A172 (cell line): ENCODE measurements around the gene TMEM229A. TPM values are rescaled to one million over a fixed set of nuclear protein-coding genes. Genes with fewer than 3 reads are reported as not detected.
"Not testable (repeated sequence)": the region's sequence is repeated elsewhere in the genome, so short reads cannot be mapped to it uniquely, and the experiment has no call there.

Experiments
- DNase-seq: peaks from one replicate; pipeline ENCODE4 v3.0.0-alpha.2; 2015; ENCODE audit warnings: low spot score
- total RNA-seq: library from RNA; depleted of rRNA; stranded (reverse); fragments of >200 nt; shearing (Covaris generic); gene quantifications from 2 replicates; pipeline ENCODE4 v1.2.3, GENCODE V29; 2014

Gene TMEM229A
- total RNA-seq, 1 experiment from 2014 or later: not detected

DNA sequence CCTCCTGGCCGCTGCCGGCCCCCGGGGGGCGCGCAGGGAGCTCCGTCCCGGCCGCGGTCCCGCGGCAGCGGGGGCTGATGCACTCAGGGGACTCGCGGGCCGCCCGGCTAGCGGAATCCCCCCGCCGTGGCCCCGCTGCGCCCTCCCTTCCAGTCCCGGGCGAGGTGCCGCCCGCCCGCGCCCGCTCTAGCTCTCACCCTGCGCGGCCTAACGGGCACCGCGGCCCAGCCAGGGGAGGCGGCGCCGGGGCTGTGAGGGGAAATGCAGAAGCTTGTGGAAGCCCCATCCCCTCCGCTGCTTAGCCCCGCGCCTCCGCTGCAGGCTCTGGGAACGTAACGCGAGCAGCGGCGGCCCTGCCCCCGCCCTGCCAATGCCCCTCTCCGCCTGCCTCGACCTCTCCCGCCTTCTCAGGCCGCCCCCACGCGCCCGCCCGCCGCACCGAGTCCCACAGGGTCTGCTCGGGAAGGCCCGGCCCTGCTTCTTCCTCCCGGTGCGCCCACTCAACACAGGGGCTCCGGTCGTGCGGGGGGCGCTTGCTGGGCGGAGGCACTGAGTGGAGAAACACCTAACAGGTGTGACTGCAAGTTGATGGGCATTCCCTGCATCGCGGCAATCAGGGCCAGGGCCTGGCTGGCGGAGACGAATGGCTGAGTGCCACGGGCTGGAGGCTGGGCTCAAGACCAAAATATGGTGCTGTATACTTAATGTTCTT is 384 bp upstream of the TMEM229A start:
- no peak for DNase-seq

DNA sequence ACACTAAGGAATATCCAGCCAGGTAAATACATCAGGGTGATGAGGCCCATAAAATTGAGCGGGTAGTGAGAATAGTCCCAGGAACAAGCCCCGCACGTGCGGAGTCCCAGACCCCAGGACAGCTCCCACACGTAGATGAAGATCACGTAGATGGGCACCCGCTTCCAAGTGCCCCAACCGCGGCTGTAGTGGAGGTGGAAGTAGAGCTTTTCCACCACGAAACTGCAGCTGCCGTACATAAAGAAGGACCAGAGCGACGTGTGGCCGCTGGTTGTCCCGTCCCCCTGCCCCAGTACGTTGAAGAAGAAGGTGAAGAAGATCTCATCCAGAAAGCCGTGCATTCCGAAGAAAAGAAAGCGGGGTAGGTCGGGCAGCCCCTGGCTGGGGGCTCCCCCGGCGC is 948 bp downstream of the TMEM229A start:
- no peak for DNase-seq

DNA sequence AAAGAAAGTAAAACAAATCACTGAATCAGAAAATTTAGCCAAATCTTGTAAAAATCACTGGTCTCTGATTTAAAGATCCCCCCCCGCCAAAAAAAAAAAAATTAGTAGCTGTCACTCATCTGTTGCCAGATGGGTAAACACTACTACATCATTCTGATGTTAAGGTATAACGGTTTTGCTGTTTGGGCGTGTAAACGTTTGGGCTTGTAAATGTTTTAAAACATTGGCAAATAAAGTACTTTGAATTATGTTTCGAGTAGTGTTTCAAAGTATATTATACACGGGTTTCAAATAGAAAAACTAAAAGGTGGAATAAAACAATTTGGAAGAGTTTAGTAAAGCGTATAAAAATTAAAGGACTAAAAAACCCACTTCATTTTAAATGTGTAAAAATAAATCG is 1.5 kb downstream of the TMEM229A start:
- no peak for DNase-seq

DNA sequence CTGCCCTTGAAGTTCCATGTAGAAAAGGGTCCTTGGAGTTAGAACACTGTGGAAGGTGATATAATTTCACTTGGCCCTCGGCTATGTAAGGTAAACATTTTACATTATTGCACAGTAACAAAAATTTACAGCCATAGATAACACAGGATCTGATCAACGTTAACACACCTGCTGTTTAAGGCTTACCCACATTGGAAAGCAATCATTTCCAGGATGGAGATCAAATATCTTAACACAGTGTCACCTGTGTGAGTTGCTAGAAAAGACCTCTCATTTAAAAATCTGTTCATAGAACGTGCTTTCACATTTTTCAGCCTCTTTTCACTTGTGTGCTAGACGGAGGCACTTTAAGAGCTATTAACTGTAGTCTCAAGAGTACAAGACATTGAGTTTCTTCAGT is 1.9 kb downstream of the TMEM229A start:
- no peak for DNase-seq

DNA sequence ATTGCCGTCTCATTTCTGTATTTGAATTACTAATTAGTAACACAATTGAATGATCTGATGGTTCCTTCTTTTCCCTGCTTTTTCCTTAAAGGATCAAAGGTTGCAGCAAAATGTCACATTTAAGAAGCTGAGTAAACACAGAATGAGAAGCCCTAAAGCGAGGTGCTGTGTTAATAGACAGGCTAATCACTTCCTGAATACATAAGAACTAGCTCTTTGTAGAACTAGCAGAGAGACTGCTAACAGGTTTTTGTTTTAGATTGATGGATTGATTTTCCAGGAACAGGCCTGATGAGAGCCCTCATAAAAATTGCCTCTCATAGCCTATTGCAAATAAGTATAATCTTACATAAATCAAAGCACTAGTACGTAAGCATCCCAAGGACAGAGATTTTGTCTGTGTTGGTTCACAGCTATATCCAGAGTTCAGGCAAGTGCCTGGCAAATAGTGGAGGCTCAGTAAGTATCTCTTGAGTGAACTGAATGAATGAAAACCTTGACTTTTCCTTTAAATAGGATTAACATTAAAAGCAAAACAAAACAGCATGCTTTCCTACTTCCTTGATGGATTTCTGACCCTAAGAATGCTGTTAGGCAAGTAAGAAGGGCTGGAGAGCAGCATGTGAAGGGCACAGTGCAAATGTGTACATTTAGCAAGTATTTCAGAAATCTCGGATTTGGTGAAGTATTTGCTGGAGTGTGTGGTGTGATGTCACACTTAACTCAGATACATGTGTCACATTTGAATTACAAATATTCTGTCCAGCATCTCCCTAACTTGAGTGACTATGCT is 3.3 kb downstream of the TMEM229A start:
- no peak for DNase-seq

DNA sequence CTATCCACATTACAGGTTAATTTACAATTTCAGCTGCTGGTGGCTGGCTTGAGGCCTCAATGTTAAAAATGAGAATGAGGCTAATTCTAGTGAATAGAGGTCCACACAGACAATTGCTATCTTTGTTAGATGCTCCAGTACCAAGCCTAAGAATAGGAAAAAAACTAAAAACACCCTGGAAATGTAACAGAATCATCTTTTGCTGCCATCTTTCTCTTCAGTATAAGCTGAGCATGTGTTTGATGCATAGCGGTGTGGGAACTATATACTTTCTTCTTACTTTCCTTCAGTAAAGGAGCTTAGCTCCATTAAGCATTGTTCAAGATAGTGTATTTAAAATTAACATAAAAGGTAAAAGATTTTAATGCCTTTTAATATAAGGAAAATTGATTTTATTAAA is 5.6 kb downstream of the TMEM229A start:
- DNase-seq: no peak

DNA sequence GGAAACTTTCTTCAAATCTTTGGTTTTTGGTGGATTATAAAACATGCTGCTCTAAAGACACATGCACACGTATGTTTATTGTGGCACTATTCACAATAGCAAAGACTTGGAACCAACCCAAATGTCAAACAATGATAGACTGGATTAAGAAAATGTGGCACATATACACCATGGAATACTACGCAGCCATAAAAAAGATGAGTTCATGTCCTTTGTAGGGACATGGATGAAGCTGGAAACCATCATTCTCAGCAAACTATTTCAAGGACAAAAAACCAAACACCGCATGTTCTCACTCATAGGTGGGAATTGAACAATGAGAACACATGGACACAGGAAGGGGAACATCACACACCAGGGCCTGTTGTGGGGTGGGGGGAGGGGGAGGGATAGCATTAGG is 8.5 kb downstream of the TMEM229A start:
- not testable (repeated sequence) for DNase-seq

DNA sequence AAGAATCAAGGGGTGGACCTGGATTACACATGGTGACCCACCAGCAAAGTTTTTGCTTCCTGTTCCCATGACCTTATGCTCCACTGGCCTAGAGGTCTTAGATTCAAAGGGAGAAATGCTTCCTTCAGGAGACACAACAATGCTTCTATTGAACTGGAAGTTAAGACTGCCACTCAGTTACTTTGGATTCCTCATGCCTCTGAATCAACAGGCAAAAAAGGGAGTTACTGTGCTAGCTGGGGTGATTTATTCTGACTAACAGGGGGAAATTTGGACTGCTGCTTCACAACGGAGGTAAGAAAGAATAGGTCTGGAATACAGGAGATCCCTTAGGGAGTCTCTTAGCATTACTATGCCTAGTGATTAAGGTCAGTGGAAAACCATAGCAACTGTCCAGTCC is 10.3 kb downstream of the TMEM229A start:
- DNase-seq: no peak

DNA sequence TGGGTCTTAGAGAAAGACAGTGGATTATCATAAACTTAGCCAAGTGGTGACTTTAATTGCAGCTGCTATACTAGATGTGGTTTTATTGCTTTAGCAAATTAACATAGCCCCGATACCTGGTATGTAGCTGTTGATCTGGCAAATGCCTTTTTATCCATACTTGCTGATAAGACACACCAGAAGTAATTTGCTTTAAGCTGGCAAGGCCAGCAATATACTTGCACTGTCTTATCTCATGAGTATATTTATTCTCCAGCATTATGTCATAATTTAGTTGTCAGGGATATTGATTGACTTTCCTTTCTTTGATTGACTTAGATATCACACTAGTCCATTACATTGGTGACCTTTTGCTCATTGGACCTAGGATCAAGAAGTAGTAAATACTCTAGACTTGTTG is 12.8 kb downstream of the TMEM229A start:
- DNase-seq: no peak

DNA sequence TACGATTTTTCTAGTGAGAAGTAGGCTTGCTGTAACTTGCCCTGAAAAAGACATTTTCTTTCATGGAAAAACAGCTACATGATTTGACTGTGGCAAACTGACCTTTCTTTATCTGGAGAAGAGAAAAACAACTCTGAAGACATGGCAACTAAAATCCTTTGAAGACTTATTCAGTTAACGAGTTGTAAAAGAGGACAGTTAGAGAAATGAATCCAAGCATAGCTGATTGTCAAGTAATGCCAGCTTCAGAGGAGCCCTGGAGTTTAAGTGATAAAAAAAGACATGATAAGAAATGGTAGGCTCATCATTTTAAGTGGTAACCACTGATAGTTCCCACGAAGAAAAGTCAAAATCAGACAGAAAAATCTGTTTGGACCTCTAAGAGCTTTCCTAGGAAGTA is 19.6 kb downstream of the TMEM229A start:
- DNase-seq: no peak

DNA sequence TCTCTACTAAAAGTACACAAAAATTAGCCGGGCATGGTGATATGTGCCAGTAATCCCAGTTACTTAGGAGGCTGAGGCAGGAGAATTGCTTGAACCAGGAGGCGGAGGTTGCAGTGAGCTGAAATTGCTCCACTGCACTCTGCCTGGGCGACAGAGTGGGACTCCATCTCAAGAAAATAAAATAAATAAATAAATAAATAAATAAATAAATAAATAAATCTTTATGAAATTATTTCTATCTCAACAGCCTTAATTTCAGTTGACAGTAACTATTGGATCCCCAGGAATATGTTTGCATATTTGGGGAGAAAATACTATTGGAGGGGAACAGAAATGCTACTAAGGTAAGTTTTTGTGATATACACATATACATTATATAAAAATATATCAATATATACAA is 20.0 kb downstream of the TMEM229A start:
- no peak for DNase-seq

DNA sequence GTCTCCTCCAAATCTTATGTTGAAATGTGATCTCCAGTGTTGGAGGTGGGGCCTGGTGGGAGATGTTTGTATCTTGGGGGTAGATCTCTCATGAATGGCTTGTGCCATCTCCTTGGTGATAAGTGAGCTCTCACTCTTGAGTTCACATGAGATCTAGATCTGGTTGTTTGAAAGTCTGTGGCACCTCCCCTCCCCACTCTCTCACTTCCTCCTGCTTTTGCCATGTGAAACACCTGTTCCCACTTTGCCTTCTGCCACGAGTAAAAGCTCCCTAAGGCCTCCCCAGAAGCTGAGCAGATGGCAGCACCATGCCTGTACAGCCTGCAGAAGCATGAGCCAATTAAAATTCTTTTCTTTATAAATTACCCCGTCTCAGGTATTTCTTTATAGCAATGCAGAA is 23.5 kb downstream of the TMEM229A start:
- DNase-seq: no peak

DNA sequence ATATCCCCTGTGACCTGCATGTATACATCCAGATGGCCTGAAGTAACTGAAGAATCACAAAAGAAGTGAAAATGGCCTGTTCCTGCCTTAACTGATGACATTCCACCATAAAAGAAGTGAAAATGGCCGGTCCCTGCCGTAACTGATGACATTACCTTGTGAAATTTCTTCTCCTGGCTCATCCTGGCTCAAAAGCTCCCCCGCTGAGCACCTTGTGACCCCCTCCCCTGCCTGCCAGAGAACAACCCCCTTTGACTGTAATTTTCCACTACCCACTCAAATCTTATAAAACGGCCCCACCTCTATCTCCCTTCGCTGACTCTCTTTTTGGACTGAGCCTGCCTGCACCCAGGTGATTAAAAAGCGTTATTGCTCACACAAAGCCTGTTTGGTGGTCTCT is 24.6 kb downstream of the TMEM229A start:
- not testable (repeated sequence) for DNase-seq

DNA sequence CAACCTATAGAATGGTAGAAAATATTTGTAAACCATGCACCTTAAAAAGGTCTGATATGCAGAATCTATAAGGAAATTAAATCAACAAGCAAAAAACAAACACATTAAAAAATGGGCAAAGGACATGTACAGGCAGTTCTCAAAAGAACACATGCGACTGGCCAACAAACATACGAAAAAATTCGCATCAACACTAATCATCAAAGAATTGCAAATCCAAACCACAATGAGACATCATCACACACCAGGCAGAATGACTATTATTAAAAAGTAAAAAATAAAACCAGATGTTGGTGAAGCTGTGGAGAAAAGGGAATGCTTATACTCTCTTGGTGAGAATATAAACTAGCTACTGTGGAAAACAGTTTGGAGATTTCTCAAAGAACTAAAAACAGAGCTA is 33.2 kb downstream of the TMEM229A start:
- DNase-seq: no peak

DNA sequence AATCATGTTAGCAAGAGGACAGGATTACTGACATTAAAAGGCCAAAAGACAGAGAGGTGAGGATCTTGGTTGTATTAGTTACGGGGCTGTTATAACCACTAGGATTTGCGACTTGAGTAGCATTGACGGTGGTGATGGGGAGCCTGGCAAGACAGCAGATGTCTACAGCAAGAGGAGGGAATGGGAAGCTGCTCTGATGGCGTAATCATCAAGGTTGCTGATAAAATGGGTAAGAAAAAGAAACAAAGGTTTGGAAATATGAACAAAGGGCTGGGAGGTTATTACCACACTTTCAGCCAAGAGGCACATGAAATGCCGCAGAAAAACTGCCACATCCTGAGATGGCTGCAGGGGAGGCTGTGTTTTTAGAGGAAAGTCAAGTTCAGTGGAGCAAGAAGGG is 33.9 kb downstream of the TMEM229A start:
- DNase-seq: no peak

DNA sequence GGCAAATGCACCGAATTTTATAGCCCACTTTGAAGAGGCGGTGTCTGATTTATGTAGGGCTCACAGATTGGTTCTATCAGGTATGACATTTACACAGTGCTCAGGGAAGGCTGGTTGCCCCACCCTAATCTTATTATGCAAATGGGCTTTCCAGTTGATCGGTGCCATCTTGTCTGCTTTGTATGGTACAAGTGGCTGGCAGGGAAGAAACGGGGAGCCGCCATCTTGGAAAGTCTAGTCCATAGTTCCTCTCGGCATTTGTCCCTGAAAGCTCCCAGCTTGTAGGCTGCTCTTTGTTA is 36.6 kb downstream of the TMEM229A start:
- DNase-seq: no peak

DNA sequence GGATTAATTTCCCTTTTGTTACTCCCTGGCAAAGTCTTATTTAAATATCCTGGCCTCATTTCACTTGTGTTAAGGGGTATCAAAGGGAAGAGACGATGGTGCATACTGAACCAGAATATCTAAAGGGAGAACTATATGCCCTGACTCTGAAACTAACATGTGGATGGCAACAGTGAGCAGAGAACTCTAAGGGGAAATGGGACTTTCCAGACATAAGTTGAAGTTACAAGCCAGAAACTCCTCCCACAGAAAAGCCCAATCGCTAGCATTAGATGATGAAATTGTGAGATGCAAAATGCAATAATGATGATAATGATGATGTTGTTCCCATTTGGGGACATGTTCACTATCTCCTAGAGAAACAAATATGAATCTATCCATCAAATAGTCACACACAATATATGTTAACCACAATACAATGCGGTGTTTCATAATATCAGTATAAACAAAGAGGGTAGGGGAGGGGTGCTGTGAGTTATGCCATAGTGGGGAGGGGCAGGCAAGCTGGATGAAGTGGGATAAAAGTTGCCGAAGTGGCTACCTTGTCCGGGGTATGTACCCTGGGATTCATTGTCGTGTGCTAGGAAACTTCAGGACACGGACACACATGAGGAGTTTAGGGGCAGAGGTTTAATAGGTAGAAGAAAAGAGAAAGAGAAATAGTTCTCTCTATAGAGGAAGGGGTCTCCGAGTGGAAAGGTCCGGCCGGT is 37.1 kb downstream of the TMEM229A start:
- DNase-seq: no peak

DNA sequence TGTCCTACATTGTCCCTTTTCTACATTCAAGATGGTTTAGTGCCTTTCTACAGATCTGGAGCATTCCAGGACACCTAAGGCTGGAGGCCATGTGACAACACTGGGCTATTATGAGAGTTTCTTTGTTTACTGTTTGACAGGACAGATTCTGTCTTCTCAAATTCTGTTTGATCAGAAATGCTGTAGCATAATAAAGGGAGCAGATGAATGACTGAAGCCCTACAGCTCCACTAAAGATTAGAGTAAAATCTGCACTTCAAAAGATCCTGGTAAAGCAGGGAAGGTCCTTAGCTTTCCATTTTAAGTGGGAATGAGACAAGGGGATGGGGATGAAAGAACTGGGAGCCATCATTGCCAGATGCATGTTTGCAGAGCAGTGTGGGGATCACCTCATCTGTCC is 38.4 kb downstream of the TMEM229A start:
- no peak for DNase-seq

DNA sequence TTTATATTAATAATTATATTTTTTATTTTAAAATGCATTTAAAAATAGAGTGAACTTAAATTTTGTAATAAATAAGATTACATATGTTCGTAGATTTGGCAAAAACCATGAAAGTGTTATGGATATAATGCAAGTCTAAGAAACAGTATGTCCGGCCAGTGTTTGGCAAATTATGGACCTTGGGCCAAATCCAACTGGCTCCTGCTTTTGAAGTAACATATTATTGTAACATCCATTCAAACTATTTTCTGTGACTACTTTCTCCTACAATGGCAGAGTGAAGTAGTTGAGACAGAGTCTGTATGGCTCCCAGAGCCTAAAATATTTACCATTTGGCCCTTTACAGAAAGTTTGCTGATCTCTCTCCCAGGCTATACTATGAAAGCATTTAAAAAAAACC is 38.9 kb downstream of the TMEM229A start:
- DNase-seq: no peak

DNA sequence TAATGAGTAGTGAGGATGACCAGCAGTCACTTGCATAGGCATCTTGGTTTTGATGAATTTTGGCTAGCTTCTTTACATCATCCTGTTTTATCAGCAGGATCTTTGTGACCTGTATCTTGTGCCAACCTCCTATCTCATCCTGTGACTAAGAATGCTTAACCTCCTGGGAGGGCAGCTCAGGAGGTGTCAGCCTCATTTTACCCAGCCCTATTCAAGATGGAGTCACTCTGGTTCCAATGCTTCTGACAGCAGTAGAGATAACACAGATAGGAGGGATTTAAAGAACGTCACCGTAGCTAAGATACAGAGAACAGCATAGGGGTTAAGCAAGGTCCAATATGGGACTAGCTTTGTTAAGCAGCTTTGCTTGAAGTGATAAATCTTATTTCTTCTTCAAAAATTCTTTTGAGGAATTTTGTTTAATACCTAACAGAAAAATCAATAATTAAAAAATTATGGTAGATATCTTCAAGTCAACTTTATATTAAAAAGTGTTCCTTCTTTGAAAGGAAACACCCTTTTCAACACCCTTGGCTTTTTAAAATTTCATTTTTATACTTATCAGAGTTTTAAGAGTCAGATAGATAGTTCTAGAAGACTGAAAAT is 39.9 kb downstream of the TMEM229A start:
- DNase-seq: no peak

DNA sequence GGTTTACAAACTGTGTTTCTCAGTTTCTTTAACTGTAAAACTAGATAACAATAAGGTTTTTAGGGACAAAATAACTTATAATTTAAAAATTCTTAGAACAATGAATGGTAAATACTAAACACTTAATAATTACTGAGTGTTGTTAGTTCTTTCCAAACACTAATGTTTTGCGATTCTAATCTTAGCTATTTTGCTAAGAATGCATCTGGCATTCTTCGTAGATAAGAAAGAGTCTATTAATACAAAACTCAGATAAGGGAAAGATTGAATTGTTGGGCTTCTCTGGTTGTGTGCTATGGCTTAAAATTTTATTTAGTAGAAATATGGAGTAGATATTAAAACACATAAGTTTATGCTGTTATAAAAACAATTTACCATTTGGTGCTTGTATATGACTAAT is 45.4 kb downstream of the TMEM229A start:
- no peak for DNase-seq
